ENCODE data around the gene NDUFS7.
"Not testable (repeated sequence)": the region's sequence is repeated elsewhere in the genome, so short reads cannot be mapped to it uniquely, and the experiment has no call there.

The NDUFS7 gene

DNA sequence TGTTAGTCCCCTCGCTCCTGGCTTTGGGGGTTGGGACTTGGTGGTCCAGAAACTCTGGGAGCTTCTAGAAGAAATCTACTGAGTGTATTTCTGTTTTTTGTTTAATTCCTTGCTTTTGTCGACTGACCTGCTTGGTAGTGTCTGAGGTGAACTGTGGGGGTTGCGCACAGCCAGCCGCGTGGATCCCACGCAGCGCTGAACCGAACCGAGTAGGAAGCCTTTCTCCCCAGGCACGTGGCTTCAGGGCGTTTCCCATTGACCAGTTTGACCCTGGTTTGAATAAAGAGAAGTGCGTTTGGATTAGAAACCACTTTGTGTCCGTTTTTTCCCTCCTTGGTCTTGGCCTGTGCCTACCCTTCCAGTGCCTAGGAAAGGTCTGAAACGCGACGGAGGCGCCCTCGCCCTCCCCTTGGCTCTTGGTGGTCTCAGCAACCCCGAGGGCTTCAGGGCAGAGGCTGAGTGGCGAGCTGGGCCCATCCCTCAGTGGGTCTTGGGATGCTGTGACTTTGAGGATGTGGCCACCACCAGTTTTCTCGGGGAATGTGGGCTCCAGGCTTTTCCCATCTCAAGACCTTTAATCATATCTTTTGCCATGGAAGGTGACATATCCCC lies 51.8 kb downstream of the NDUFS7 start:
- no peak for DNase-seq

DNA sequence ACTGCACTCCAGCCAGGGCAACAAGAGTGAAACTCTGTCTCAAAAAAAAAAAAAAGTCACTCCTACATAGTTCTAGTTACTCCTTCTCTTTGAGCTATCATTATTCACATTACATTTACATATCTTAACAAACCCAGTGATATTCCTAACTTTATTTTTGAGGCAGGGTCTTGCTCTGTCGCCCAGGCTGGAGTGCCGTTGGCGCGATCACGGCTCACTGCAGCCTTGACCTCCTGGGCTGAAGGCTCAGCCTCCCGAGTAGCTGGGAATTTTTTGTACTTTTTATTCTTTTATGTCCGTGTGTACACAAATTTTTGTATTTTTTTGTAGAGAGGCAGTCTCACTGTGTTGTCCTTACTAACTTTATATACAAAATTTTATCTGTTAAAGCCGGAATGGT lies 53.9 kb downstream of the NDUFS7 start:
- no peak for DNase-seq

DNA sequence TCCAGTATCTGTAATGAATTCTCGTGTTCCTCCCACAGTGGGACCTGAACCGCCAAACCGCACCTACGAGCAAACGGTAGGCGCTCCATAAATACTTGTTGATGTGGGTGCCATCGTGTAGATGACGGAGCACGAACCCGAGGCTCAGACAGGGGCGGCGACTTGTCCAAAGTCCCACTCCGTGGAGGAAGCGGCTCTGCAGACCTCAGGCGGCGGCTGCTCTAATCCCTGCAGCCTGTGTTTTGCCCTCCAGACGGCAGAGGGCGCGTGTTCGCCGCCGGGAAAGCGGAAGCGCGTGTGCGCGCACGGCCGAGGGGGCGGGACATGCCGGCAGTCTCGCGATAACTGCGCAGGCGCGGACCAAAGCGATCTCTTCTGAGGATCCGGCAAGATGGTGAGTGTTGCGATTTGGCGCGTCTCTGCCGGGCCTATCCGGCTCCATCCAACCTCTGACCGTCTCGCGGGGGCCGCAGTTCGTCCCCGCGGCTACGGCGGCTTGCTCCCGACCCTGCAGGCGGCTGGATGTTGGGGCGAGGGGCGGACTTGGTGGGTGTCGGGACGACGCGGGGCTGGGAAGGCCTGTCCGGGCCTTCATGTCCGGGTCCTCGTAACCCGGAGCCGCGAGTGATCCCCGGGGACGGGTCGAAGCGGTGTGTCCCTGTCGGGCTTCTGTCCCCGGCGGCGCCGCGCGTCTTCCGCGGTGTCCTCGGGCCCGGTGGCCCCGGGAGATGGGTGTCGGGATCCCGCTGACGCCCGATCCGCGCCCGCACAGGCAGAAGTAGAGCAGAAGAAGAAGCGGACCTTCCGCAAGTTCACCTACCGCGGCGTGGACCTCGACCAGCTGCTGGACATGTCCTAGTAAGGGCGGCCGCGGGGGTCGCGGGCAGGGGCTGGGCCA lies 54.6 kb downstream of the NDUFS7 start, which contains the start of gene RPS15:
TSS of gene RPS15 (plus strand) at position 362 of the 898 bp plus-strand sequence. CDS start at position 392, 30 bp downstream.
- DNase-seq, result peak; percentile 93

DNA sequence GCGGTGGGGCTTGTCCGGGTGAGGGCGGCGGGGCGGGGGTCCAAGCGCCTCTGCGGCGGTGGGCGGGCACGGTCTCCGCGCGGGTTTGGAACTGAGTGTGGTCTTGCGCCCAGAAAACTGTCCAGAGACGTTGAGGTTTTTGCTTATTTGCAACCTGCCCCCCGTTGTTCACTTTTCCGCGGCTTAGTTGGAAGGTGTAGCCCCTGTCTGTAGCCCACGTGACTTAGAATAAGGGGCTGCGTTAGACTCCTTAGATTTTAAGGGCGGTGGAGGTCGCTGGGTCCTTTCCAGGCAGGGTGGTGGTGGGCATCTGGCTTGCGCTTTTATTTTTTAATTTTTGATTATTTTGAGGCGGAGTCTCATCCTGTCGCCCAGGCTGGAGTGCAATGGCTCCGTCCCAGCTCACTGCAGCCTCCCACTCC lies 55.2 kb downstream of the NDUFS7 start:
- DNase-seq, result no peak

DNA sequence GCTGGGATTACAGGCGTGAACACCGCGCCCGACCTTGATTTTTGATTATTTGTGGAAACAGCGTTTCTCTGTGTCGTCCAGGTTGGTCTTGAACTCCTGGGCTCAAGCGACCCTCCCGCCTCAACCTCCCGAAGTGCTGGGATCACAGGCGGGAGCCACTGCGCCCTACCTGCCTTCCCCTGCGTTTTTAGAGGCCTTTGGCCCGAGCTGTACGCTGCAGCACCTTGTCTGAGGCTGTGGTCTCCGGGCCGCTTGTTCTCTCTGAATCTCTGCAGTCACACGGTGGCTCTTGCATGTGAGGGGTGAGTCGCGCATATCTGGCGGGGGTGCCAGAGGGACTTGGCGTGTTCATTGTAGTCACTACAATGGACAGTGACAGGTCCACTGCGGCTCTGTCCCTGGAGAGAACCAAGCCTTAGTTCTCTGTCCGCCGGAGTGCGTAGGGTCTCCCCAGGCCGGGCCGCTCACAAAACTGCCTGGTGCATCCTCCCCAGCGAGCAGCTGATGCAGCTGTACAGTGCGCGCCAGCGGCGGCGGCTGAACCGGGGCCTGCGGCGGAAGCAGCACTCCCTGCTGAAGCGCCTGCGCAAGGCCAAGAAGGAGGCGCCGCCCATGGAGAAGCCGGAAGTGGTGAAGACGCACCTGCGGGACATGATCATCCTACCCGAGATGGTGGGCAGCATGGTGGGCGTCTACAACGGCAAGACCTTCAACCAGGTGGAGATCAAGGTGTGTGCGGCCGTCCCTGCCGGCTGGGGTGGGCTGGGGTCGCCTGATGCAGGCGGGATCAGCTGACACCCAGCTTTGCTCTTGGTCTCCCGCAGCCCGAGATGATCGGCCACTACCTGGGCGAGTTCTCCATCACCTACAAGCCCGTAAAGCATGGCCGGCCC lies 56.1 kb downstream of the NDUFS7 start:
- not testable (repeated sequence) for DNase-seq

DNA sequence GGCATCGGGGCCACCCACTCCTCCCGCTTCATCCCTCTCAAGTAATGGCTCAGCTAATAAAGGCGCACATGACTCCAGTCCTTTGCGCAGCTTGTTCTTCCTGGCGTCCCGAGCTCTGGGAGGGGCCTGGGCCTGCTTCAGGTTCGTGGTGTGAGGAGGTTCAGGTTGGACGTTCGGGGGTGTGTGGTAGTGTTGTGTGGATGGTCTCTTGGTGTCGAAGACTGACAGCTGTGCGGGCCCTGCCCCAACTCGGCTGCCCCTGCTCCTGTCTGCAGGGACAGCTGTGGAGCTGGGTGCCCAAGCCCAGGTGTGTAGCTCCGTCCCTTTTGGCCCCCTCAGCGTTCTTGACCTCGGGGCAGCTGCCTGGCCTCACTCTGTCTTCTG lies 56.7 kb downstream of the NDUFS7 start:
- no peak for DNase-seq

DNA sequence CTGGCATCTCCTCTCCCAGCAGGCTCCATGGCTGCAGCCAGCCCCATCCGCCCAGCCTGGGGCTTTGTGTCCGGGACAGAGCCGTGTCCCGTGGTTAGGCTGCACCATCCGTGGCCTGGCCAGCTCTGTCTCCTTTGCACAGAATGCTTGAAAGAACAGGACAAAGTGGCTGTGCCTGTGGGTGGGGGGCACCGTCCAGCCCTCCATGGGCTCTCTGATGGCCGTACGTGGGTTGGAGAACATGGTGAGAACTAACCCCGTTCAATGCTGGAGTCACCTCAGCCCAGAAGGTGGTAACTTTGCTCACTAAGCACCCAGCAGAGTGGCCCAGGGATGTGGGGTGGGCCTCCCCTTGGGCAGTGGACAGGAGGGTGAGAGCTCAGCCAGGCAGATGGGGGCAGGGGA lies 57.3 kb downstream of the NDUFS7 start:
- DNase-seq, result no peak

DNA sequence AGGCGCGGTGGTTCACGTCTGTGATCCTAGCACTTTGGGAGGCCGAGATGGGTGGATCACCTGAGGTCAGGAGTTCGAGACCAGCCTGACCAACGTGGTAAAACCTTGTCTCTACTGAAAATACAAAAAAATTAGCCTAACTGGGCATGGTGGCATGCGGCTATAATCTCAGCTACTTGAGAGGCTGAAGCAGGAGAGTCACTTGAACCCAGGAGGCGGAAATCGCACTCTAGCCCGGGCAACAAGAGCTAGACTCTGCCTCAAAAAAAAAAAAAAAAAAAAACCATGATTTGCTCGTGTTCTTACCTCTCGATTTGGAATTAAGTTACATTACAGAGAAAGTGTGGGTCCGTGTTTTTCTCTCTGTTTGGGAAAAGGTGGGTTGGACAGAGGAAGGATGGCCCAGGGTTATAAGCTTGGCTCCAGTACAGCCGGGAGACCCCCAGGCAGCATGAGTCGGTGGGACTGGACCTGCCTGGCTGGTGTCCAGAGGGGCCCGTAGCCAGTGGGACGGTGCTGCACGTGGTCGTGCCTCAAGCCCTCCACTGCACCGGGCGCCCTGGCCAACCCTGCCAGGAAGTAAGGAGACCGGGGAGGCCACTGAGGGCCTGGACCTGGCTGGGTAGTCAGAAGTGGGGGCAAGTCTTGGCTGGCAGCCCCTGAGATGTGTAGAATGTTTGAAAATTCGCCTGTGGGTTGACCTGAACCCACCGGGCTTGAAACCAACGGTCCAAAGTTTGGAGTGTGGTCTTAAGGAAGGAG lies 58.2 kb downstream of the NDUFS7 start:
- no peak for DNase-seq
